GM12864 (cell line): ENCODE data around the gene BFSP1.

ENCODE experiments used
- DNase-seq: peaks from one replicate; pipeline ENCODE4 v3.0.0-alpha.2; 2011; ENCODE audit warnings: low read depth
- H3K4me3 ChIP-seq: 2 replicates; pipeline ENCODE4 v1.5.1; 2011; ENCODE audit warnings: mild to moderate bottlenecking, low read depth, low read length, control low read depth
- CTCF ChIP-seq: IDR thresholded peaks from 2 replicates; pipeline ENCODE4 v1.5.1; 2011; ENCODE audit warnings: low read depth, mild to moderate bottlenecking, moderate library complexity, low read length, control low read depth, inconsistent platforms; ENCODE audit errors: missing control alignments

The BFSP1 gene

GRCh38 chr20:17565169-17565845 lies 34.1 kb upstream of the BFSP1 start:
- no peak for TF ChIP-seq CTCF
- no peak overlapping the region for H3K4me3 ChIP-seq
- no peak for DNase-seq

- H3K4me3 ChIP-seq = no peak overlapping the region
- no peak for TF ChIP-seq CTCF
- no peak for DNase-seq
Observed at GRCh38 chr20:17562804-17563305, 31.7 kb upstream of the BFSP1 start.

GRCh38 chr20:17560344-17561074 lies 29.3 kb upstream of the BFSP1 start:
- no peak for DNase-seq
- TF ChIP-seq CTCF = no peak
- H3K4me3 ChIP-seq = no peak overlapping the region

- no peak overlapping the region for H3K4me3 ChIP-seq
- no peak for TF ChIP-seq CTCF
- no peak for DNase-seq
Observed at GRCh38 chr20:17559338-17559737, 28.2 kb upstream of the BFSP1 start.

GRCh38 chr20:17558941-17559304 lies 27.7 kb upstream of the BFSP1 start:
- DNase-seq = no peak
- no peak for TF ChIP-seq CTCF
- H3K4me3 ChIP-seq = no peak overlapping the region

GRCh38 chr20:17558154-17558940 lies 27.2 kb upstream of the BFSP1 start:
- no peak for TF ChIP-seq CTCF
- no peak overlapping the region for H3K4me3 ChIP-seq
- DNase-seq = no peak
